Measurements from ENCODE around the gene RAB28. TPM values are rescaled to one million over a fixed set of nuclear protein-coding genes. Genes with fewer than 3 reads are reported as not detected.

RAB28 gene
- total RNA-seq, 1 experiment from 2014 or later, result 12.1 TPM

DNA sequence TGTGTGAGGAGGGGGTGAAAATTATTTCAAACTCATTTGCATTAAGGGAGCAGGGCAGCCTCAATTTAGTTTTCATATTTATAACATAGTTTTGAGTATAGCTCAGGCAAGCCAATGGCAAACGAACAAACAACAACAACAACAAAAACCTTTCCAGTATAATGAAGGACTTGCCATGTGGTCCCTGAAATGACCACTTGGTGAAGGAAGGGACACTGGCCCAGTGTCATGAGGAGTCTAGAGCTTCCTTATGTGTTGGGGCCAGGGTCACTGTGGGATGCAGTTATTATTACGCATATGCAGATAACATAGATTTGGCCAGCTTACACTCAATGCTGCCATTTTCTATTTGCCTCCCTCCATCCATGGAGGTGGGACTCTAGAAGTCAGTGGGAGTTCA, 36.9 kb upstream of the RAB28 start:
- no peaks in the 10 kb centered on the region for H4K20me1 ChIP-seq (ENCODE audit: insufficient read depth)
- ChIA-PET CTCF (no interaction called here), RAD21 (ENCODE audit: low non-redundant PET in 1 of 2, low total read pairs in 2 of 2, uncharacterized antibody in 2 of 2, unreplicated experiment in 2 of 2) (no interaction called here), POLR2A (no interaction called here)
- H2AFZ ChIP-seq (ENCODE audit: low read depth, low read length, poor library complexity, severe bottlenecking), result peak overlapping the region; percentile 16
- H3K9me3 ChIP-seq (ENCODE audit: control insufficient read depth in 1 of 2, insufficient read depth in 1 of 2, low read depth in 1 of 2, low read length in 2 of 2), result no peaks in the 10 kb centered on the region
- no peak for DNase-seq (ENCODE audit: low read depth, low spot score)
- intact Hi-C loops (cut with micrococcal nuclease), result no loop called here
- no peak overlapping the region for H3K4me2 ChIP-seq (ENCODE audit: low read length)
- TF ChIP-seq TCF7L2 (IDR thresholded peaks at IDR 0.05; ENCODE audit: borderline replicate concordance, extremely low read depth, insufficient read depth, insufficient read length) (no peak), POLR2AphosphoS5 (IDR thresholded peaks at IDR 0.05; ENCODE audit: low read depth, low read length) (no peak), ZFX (IDR thresholded peaks at IDR 0.05) (no peak), ELF1 (IDR thresholded peaks at IDR 0.05; ENCODE audit: borderline replicate concordance, low read depth) (no peak), EZH2 (IDR thresholded peaks at IDR 0.05) (no peak), SP1 (IDR thresholded peaks at IDR 0.05; ENCODE audit: low read depth) (no peak)
- TF ChIP-seq, protein P1, sequence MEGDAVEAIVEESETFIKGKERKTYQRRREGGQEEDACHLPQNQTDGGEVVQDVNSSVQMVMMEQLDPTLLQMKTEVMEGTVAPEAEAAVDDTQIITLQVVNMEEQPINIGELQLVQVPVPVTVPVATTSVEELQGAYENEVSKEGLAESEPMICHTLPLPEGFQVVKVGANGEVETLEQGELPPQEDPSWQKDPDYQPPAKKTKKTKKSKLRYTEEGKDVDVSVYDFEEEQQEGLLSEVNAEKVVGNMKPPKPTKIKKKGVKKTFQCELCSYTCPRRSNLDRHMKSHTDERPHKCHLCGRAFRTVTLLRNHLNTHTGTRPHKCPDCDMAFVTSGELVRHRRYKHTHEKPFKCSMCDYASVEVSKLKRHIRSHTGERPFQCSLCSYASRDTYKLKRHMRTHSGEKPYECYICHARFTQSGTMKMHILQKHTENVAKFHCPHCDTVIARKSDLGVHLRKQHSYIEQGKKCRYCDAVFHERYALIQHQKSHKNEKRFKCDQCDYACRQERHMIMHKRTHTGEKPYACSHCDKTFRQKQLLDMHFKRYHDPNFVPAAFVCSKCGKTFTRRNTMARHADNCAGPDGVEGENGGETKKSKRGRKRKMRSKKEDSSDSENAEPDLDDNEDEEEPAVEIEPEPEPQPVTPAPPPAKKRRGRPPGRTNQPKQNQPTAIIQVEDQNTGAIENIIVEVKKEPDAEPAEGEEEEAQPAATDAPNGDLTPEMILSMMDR (IDR thresholded peaks at IDR 0.05 in 2 of 3, conservative IDR thresholded peaks at IDR 0.05 in 1 of 3; ENCODE audit: borderline replicate concordance in 1 of 3, insufficient read depth in 1 of 3, low read depth in 2 of 3, low read length in 2 of 3), result 0 out of 6 replicates have a peak, but pooled peaks of 1 of the 3 experiments have one; percentile 7
- ATAC-seq, result peak; percentile 46; the same call in 1 of the 2 replicates
- H3K79me2 ChIP-seq (ENCODE audit: insufficient read depth, low read length), result no peaks in the 10 kb centered on the region
- no peak overlapping the region for H3K27ac ChIP-seq (ENCODE audit: low read depth, low read length)
- no peak overlapping the region for H3K9ac ChIP-seq (ENCODE audit: low read length)
- no peaks in the 10 kb centered on the region for H3K4me1 ChIP-seq (ENCODE audit: control insufficient read depth in 1 of 2, insufficient read depth in 2 of 2, low read length in 2 of 2)
- H3K27me3 ChIP-seq (ENCODE audit: insufficient read depth, low read length), result no peaks in the 10 kb centered on the region
- no TSS peak for BruUV-seq (replicated peaks)
- H3K36me3 ChIP-seq (ENCODE audit: control insufficient read depth in 1 of 2, insufficient read depth in 2 of 2, low read length in 2 of 2), result no peaks in the 10 kb centered on the region
- no peaks in the 10 kb centered on the region for H3K9me2 ChIP-seq (ENCODE audit: insufficient read depth)
- no peak overlapping the region for H3K4me3 ChIP-seq (replicated peaks in 1 of 2; ENCODE audit: low read depth in 1 of 2, low read length in 2 of 2)

DNA sequence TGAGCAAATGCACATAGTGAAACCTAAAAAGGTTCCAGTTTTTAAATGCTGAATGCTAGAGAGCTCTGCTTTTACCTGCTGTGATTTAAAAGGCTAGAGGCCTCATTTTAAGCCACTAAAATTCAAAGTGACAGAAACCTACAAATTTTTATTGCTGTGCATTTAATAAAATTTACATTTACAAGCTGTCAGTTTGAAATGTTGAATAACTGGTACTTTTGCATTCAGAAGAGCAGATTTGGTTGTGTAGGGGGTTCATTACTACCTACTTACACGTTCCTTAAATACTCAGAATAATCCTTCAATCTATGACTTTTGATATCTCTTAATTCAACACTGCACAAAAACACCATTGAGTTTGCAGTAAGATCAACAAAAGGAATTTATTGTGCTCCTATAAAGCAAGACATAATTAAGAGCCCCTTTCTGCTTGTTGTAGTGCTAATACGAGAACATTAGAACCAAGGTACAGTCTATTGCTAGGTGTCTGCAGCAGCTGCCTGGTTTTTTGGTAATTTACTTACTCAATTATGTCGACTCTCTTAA, 32.2 kb upstream of the RAB28 start:
- no peaks in the 10 kb centered on the region for H3K79me2 ChIP-seq (ENCODE audit: insufficient read depth, low read length)
- H4K20me1 ChIP-seq (ENCODE audit: insufficient read depth), result no peaks in the 10 kb centered on the region
- no peak overlapping the region for H3K4me2 ChIP-seq (ENCODE audit: low read length)
- no peak overlapping the region for H3K4me3 ChIP-seq (replicated peaks in 1 of 2; ENCODE audit: low read depth in 1 of 2, low read length in 2 of 2)
- no peaks in the 10 kb centered on the region for H3K9me3 ChIP-seq (ENCODE audit: control insufficient read depth in 1 of 2, insufficient read depth in 1 of 2, low read depth in 1 of 2, low read length in 2 of 2)
- intact Hi-C loops (cut with micrococcal nuclease), result no loop called here
- ChIA-PET POLR2A (no interaction called here), RAD21 (ENCODE audit: low non-redundant PET in 1 of 2, low total read pairs in 2 of 2, uncharacterized antibody in 2 of 2, unreplicated experiment in 2 of 2) (no interaction called here), CTCF (no interaction called here)
- no peaks in the 10 kb centered on the region for H3K9me2 ChIP-seq (ENCODE audit: insufficient read depth)
- no peak overlapping the region for H3K9ac ChIP-seq (ENCODE audit: low read length)
- H3K4me1 ChIP-seq (ENCODE audit: control insufficient read depth in 1 of 2, insufficient read depth in 2 of 2, low read length in 2 of 2), result no peaks in the 10 kb centered on the region
- no peaks in the 10 kb centered on the region for H3K27me3 ChIP-seq (ENCODE audit: insufficient read depth, low read length)
- BruUV-seq (replicated peaks), result no TSS peak
- H3K36me3 ChIP-seq (ENCODE audit: control insufficient read depth in 1 of 2, insufficient read depth in 2 of 2, low read length in 2 of 2), result no peaks in the 10 kb centered on the region
- no peak for ATAC-seq
- no peak overlapping the region for H3K27ac ChIP-seq (ENCODE audit: low read depth, low read length)
- no peak for DNase-seq (ENCODE audit: low read depth, low spot score)
- no peak overlapping the region for H2AFZ ChIP-seq (ENCODE audit: low read depth, low read length, poor library complexity, severe bottlenecking)
- TF ChIP-seq EZH2phosphoT487 (IDR thresholded peaks at IDR 0.05; ENCODE audit: borderline replicate concordance), result no peak
- TF ChIP-seq POLR2AphosphoS5 (IDR thresholded peaks at IDR 0.05; ENCODE audit: low read depth, low read length), result no peak
- no peak for TF ChIP-seq SIN3A (IDR thresholded peaks at IDR 0.05; ENCODE audit: low read depth)
- TF ChIP-seq ZFX (IDR thresholded peaks at IDR 0.05), result no peak
- TF ChIP-seq ZNF274 (IDR thresholded peaks at IDR 0.05; ENCODE audit: low read depth, low read length), result no peak
- no peak for TF ChIP-seq CBX3 (IDR thresholded peaks at IDR 0.05; ENCODE audit: low read depth)
- TF ChIP-seq CEBPB (IDR thresholded peaks at IDR 0.05; ENCODE audit: low read depth), result no peak
- no peak for TF ChIP-seq SRF (IDR thresholded peaks at IDR 0.05; ENCODE audit: low read depth)
- TF ChIP-seq, protein P2, sequence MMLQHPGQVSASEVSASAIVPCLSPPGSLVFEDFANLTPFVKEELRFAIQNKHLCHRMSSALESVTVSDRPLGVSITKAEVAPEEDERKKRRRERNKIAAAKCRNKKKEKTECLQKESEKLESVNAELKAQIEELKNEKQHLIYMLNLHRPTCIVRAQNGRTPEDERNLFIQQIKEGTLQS (IDR thresholded peaks at IDR 0.05), result no peak
- no peak for TF ChIP-seq ELF1 (IDR thresholded peaks at IDR 0.05; ENCODE audit: borderline replicate concordance, low read depth)
- TF ChIP-seq, protein P1 (IDR thresholded peaks at IDR 0.05 in 2 of 3, conservative IDR thresholded peaks at IDR 0.05 in 1 of 3; ENCODE audit: borderline replicate concordance in 1 of 3, insufficient read depth in 1 of 3, low read depth in 2 of 3, low read length in 2 of 3), result no peak
- TF ChIP-seq YY1 (IDR thresholded peaks at IDR 0.05; ENCODE audit: extremely low read depth, insufficient replicate concordance, low read depth, low read length), result no peak
- no peak for TF ChIP-seq TCF7L2 (IDR thresholded peaks at IDR 0.05; ENCODE audit: borderline replicate concordance, extremely low read depth, insufficient read depth, insufficient read length)

All from HCT116 (cell line).